MM.1S (cell line): ENCODE results near the gene TERT.

Experiments
- DNase-seq: peaks from one replicate; pipeline ENCODE4 v3.0.0-alpha.2; 2015
- H2AFZ ChIP-seq: fragments of 300-600 bp; sonication (generic); 2 replicates; pipeline ENCODE4 v1.6.0; 2016; ENCODE audit warnings: antibody characterized with exemption, low read length
- H3F3A ChIP-seq: fragments of 300-600 bp; sonication (generic); 2 replicates; pipeline ENCODE4 v1.6.1; 2016; ENCODE audit warnings: mild to moderate bottlenecking, antibody characterized with exemption, low read length, moderate library complexity, mixed read lengths; ENCODE audit not compliant: insufficient read depth
- H3K27ac ChIP-seq: fragments of 300-600 bp; sonication (generic); 2 replicates; pipeline ENCODE4 v1.5.1; 2016; ENCODE audit warnings: mild to moderate bottlenecking, low read length
- H3K27me3 ChIP-seq: fragments of 300-600 bp; sonication (generic); replicated peaks from 2 replicates; pipeline ENCODE4 v1.6.0; 2016; ENCODE audit warnings: low read length; ENCODE audit not compliant: insufficient read depth
- H3K36me3 ChIP-seq: fragments of 300-600 bp; sonication (generic); replicated peaks from 2 replicates; pipeline ENCODE4 v1.6.1; 2016; ENCODE audit warnings: mild to moderate bottlenecking, low read length, mixed read lengths; ENCODE audit not compliant: insufficient read depth
- H3K4me1 ChIP-seq: fragments of 300-600 bp; sonication (generic); 2 replicates; pipeline ENCODE4 v1.6.1; 2016; ENCODE audit warnings: low read length, mixed read lengths
- H3K4me2 ChIP-seq: fragments of 300-600 bp; sonication (generic); 2 replicates; pipeline ENCODE4 v1.6.0; 2016; ENCODE audit warnings: low read depth, low read length
- H3K4me3 ChIP-seq: fragments of 300-600 bp; sonication (generic); 2 replicates; pipeline ENCODE4 v1.5.1; 2016; ENCODE audit warnings: low read length, mixed read lengths
- H3K79me2 ChIP-seq: fragments of 300-600 bp; sonication (generic); 2 replicates; pipeline ENCODE4 v1.6.1; 2016; ENCODE audit warnings: mixed run types, low read length, mixed read lengths
- H3K9ac ChIP-seq: fragments of 300-600 bp; sonication (generic); 2 replicates; pipeline ENCODE4 v1.6.1; 2016; ENCODE audit warnings: low read length, mixed read lengths
- H3K9me2 ChIP-seq: fragments of 300-600 bp; sonication (generic); replicated peaks from 2 replicates; pipeline ENCODE4 v1.6.1; 2016; ENCODE audit warnings: mild to moderate bottlenecking, low read length, mixed read lengths; ENCODE audit not compliant: insufficient read depth
- H3K9me3 ChIP-seq: fragments of 300-600 bp; sonication (generic); replicated peaks from 2 replicates; pipeline ENCODE4 v1.6.1; 2016; ENCODE audit warnings: mild to moderate bottlenecking, low read length, mixed read lengths; ENCODE audit not compliant: insufficient read depth
- H4K20me1 ChIP-seq: fragments of 300-600 bp; sonication (generic); 2 replicates; pipeline ENCODE4 v1.6.1; 2016; ENCODE audit warnings: mild to moderate bottlenecking, low read length, moderate library complexity, mixed read lengths; ENCODE audit not compliant: insufficient read depth
- EZH2 ChIP-seq: fragments of 300-600 bp; sonication (generic); optimal IDR thresholded peaks from 2 replicates; pipeline ENCODE3; 2017; ENCODE audit warnings: low read depth, mild to moderate bottlenecking, antibody characterized with exemption, low read length, mixed read lengths
- EZH2phosphoT487 ChIP-seq: fragments of 300-600 bp; sonication (generic); IDR thresholded peaks from 2 replicates; pipeline ENCODE4 v1.6.1; 2018; ENCODE audit warnings: antibody characterized with exemption, low read length
- TF ChIP-seq, protein P1 (sequence below): fragments of 300-600 bp; sonication (generic); IDR thresholded peaks from 2 replicates; pipeline ENCODE4 v1.5.1; 2016; ENCODE audit warnings: antibody characterized with exemption, low read length, mixed read lengths

The TERT gene

DNA sequence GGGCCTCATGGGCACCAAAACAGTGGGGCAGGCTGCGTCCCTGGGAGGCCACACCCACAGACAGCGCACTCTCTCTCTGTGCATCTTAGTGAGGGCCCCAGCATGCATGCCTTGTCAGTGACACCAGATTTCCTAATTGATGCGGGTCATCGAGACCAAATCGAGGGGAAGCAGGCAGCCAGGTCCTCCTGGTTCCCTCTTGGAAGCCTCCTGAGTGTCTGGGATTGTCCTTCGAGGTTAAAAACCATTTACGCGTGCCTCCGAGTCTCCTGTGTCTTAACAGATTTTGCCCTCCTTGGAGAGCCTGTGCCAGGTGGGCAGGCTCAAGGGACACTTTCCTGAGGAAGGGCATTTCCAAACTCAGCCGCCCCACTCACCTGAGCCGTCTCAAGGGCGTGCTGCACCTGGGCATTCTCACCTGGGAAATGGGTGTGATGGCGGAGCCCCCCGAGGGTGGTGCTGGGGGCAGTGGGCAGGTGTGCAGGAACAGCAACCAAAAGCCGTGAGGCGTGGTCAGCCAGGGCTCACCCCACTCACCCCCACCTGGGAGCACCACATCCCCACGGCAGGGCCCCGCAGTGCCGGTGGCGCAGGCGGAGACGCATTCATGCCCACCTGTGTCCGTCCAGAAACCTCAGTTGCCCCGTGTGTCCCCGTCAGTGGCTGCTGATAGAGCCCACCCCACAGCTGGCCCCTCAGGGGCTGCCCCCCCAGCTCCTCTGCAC is 90.7 kb downstream of the TERT start:
- no peak overlapping the region for H3K4me2 ChIP-seq
- TF ChIP-seq EZH2phosphoT487: no peak
- TF ChIP-seq EZH2: no peak
- TF ChIP-seq, protein P1, sequence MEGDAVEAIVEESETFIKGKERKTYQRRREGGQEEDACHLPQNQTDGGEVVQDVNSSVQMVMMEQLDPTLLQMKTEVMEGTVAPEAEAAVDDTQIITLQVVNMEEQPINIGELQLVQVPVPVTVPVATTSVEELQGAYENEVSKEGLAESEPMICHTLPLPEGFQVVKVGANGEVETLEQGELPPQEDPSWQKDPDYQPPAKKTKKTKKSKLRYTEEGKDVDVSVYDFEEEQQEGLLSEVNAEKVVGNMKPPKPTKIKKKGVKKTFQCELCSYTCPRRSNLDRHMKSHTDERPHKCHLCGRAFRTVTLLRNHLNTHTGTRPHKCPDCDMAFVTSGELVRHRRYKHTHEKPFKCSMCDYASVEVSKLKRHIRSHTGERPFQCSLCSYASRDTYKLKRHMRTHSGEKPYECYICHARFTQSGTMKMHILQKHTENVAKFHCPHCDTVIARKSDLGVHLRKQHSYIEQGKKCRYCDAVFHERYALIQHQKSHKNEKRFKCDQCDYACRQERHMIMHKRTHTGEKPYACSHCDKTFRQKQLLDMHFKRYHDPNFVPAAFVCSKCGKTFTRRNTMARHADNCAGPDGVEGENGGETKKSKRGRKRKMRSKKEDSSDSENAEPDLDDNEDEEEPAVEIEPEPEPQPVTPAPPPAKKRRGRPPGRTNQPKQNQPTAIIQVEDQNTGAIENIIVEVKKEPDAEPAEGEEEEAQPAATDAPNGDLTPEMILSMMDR: no peak
- no peaks in the 10 kb centered on the region for H3K9me2 ChIP-seq
- H3K79me2 ChIP-seq: no peaks in the 10 kb centered on the region
- H4K20me1 ChIP-seq: no peaks in the 10 kb centered on the region
- no peak overlapping the region for H2AFZ ChIP-seq
- no peak overlapping the region for H3K4me3 ChIP-seq
- H3K27me3 ChIP-seq: peaks cover 22% of the 10 kb centered on the region
- no peaks in the 10 kb centered on the region for H3K36me3 ChIP-seq
- H3K27ac ChIP-seq: no peak overlapping the region
- no peak for DNase-seq
- no peak overlapping the region for H3K9ac ChIP-seq
- H3K9me3 ChIP-seq: no peaks in the 10 kb centered on the region
- no peaks in the 10 kb centered on the region for H3F3A ChIP-seq
- peaks cover 2% of the 10 kb centered on the region for H3K4me1 ChIP-seq

GRCh38 chr5:1203311-1203967 is 91.4 kb downstream of the TERT start:
- Histone ChIP-seq H3K4me3 (no peak overlapping the region), H3K36me3 (no peaks in the 10 kb centered on the region), H3K9ac (no peak overlapping the region), H3K4me1 (no peaks in the 10 kb centered on the region), H3K27me3 (peaks cover 29% of the 10 kb centered on the region), H2AFZ (no peak overlapping the region), H4K20me1 (no peaks in the 10 kb centered on the region), H3F3A (no peaks in the 10 kb centered on the region), H3K79me2 (no peaks in the 10 kb centered on the region), H3K4me2 (no peak overlapping the region), H3K9me2 (no peaks in the 10 kb centered on the region), H3K27ac (no peak overlapping the region), H3K9me3 (no peaks in the 10 kb centered on the region)
- DNase-seq: no peak
- TF ChIP-seq, protein P1: no peak
- no peak for TF ChIP-seq EZH2phosphoT487
- no peak for TF ChIP-seq EZH2
